NOMO-1 treated with dmso at 0.1 percent for 144 hours (cell line): ENCODE measurements around the gene PXMP2.

Experiments
- DNase-seq: peaks from one replicate; lab custom pipeline; 2025; ENCODE audit not compliant: unreplicated experiment; lab: John Stamatoyannopoulos, UW

The PXMP2 gene

DNA sequence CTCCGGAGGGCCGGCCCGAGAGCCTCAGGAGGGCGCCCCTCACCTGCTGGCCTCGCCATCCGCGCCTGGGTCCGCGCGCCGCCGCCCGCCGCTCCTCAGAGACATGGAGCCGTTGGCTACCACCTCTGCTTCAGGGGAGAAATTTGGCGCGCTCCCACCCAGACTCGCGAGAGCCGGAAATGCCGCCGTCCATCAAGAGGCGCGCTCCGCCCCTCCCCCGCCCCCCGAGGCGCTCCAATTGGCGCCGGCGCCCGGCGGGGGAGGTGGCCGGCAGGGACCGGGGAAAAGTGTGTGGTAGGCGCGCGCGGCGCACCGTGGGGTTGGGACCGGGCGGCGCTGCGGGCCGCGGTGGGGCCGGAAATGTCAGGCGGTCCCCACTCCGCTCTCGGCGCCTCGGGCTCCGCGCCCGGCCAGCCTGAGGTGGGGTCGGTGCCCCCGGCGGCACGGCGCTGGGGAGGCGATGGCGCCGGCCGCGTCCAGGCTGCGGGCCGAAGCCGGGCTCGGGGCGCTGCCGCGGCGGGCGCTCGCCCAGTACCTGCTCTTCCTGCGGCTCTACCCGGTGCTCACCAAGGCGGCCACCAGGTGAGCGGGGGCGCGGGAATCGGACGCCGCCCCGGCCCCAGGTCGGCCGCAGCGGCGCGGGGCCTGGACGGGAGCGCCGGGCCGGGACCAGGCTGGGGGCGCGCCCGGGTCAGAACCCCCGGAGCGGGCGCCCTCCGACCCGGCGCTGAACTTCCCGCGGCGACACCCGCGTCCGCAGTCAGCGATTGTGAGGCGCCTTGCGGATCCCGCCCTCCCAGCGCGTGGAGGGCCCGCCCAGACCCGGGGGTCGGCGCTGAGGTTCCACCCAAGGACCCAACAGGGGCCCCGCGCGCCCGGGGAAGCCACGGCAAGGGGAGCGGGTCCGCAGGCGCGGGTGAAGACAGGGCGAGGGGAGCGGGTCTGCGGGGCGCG is at the start of gene PXMP2, which contains the start of gene POLE:
Gene PXMP2 (plus strand): TSS at position 377 of the 954 bp plus-strand sequence. CDS start 84 bp downstream, at position 461.
Gene POLE (minus strand): TSS at position 132 of the 954 bp plus-strand sequence. CDS start 27 bp downstream, at position 105.
- DNase-seq, result peak; percentile 91

GRCh38 chr12:132637811-132638210 is 49.6 kb upstream of the PXMP2 start:
- DNase-seq, result no peak

DNA sequence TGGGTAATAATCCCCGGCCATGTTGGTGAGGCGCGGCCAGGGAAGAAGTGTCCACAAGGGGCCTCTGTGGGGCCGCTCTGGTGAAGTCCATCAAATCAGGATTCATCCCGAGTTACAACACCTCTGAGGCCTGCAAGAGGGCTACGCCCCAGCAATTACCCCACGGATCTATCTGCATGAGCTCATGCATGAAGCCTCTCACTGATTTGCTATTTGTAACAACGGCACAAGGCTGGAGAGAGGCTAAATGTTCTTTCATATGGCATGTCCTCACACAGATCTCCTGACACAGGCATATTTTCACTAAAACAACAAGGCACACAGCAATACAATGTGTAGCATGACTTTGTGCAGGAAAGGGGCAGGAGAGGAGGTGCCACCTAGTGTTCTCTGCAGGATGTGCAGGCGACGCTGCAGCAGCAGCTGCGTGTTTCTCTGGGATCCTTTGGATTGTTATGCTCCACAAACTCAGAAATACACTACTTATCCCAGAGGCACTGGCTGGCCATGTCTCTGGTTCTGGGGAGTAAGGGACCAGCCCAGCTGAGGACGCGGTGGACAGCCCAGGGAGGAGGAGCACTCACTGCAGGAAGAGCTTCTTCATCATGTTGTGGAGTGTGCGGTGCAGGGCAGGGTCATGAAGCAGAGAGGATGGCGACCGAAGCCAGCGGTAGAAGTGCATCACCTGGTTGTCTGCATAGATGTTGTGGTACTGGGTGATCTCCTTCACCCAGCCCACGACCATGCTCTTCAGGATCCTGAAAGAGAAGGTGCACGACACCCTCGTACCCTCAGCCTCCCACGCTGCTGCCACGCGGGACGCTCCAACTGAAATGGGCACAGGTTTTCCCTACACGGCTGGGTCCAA is 48.6 kb upstream of the PXMP2 start:
- DNase-seq, result peak; percentile 55

GRCh38 chr12:132639956-132640520 is 47.3 kb upstream of the PXMP2 start:
- DNase-seq, result no peak

DNA sequence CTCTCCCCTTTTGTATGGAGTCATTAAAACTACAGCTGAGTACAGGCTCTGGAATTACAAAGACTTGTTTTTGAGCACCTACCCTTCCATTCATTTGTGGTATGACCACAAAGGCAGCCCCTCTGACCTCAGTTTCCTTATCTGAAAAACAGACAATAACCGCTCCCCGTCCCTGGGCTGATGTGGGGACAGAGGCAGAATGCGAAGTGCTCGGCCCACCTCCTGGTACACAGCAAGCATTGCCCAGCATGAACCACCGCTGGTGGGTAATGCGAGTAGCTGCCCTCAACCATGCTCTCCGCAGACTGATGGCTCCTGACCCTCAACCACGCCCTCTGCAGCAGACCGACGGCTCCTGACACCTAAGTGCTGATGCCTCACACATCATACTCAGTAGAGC is 46.5 kb upstream of the PXMP2 start:
- DNase-seq, result no peak

DNA sequence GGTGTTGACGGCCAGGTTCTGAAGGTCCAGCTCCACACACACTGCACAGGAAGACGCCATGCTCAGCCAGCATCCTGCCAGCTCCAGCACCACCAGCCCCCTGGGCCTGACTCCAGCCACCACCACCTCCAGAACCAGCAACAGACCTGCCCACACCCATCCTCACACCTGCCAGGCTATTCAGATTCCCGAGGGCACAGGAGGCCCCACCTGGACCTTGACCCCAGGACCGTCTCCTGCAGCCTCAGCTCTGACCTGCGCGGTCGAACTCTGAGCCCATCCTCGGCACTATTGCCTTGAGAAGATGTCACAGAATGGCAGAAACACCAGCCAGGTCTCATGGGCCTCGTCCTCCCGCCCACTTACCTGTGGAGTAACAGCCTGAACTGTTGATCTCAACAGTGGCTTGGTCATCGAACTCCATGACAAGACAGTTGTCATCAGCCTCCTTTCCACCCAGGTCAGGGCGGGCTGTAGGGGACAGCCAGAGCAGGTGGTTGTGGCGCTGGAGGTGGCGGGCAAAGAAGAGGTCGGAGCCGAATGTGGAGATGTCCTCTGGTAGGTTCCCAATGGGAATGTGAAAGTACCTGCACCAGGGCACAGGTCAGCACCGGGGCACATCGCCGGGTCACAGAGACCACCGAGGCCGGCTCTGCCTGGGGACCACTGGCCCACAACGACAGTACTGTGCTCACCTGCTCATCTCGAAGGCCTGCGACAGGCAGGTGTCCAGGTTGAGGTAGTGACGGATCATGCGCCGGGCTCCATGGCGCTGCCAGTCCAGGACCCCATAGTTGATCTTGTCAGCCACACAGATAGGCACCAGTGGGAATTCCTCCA is 45.4 kb upstream of the PXMP2 start:
- no peak for DNase-seq

DNA sequence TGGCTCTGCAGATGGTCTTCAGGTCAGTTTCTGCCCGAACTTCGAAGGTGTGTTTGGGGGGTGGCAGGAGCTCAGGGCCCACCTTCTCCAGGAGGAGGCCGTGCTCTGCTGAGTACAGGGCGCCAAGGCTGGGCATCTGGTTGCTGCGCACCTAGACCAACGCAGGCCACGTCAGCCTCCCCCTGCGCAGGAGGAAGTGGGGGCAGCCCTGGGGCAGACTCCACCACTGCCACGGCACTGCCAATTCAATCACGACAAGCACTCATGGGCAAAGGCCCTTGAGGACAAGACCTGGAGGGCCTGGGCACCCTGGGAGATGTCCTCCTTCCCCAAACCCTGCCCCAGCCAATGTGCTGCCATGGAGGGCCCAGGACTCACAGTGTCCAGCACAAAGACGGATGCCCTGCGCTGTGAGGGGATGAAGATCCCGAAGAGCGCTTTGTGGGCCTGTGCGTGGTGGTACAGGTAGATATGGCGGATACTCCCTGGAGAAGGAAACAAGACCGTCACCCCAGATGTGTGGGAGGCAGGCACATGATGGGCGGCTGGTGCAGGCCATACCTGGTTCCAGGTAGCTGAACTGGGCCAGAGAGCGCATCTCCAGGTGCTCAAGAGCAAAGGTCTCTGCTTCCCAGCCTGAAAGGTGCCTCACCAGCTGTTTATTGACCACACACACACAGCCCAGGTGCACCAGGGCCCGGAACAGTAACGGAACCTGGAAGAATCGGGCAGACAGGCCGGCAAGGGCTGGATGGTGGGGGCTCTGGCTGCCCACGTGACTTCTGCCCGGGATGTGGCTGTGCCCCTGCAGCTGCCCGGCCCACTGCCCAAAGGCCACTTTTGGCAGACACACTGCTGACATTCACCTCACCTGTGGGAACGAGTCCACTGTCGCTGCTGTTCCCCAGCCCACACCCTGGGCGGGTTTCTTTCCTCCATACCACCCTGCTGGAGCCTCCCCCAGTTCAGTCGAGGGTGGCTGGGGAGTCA is 44.2 kb upstream of the PXMP2 start:
- DNase-seq, result no peak

DNA sequence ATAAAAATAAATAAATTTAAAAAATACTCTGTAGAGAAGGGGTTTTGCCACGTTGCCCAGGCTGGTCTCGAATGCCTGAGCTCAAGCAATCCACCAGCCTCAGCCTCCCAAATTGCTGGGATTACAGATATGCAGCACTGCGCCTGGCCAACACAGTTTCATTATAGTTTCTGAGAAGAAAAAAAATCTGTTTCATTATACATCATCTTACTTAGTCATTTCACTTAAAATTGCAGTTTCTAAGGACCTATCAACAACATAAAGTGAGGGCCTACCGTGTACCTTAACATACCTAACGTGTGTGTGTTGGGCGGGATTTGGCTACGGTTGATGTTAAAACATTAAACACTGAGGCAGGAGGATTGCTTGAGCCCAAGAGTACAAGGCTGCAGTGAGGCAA is 40.5 kb upstream of the PXMP2 start:
- no peak for DNase-seq

DNA sequence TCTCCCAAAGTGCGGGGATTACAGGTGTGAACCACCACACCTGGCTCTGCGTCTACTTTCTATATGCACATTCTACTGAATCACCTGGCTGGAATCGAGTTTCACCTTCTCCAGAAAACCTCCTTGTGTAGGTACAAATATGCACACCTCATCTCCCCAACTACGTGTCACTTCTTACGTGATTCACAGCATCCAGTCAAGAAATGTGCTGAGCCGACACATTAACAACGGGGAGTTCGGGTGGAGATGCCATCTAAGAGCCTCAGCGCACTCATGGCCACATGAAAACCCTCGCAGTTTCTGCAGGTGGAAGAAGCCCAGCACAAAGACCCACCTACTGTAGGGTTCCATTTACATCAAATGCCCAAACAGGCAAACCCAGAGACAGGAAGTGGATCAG is 39.5 kb upstream of the PXMP2 start:
- no peak for DNase-seq

GRCh38 chr12:132648616-132649225 is 38.7 kb upstream of the PXMP2 start:
- DNase-seq, result no peak

DNA sequence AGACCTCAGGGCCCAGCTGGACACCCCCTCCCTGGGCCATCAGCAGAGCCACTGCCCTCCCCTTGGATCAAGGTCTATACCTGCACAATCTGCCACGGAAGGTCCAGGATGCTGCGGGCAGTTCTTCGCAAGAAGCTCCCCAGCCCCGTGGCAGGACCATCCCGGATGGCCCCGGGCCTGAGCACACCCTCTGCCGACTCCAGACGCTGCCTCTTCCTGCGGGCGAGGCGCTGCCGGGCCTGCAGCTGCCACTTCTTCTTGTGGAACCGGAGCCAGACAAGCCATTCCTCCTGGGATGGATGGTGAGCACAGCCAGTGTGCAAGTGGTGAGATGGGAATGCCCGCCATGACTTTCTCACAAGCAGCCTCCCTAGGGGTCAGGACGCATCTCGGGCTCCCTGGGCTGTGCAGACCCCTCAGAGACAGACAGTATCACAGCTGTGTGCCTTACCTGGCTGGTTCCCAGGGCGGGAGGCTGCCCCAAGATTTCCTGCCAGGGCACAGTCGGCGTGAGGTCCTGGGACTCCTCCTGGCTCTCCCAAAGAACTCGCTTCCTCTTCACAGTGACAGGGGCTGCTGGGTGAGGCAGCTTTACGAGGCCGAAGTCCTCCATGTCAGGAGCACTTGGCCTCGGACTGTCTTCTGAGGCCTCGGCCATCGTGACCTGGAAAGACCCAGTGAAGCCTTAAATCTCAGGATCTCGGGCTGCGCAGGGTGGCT is 38.0 kb upstream of the PXMP2 start:
- no peak for DNase-seq

DNA sequence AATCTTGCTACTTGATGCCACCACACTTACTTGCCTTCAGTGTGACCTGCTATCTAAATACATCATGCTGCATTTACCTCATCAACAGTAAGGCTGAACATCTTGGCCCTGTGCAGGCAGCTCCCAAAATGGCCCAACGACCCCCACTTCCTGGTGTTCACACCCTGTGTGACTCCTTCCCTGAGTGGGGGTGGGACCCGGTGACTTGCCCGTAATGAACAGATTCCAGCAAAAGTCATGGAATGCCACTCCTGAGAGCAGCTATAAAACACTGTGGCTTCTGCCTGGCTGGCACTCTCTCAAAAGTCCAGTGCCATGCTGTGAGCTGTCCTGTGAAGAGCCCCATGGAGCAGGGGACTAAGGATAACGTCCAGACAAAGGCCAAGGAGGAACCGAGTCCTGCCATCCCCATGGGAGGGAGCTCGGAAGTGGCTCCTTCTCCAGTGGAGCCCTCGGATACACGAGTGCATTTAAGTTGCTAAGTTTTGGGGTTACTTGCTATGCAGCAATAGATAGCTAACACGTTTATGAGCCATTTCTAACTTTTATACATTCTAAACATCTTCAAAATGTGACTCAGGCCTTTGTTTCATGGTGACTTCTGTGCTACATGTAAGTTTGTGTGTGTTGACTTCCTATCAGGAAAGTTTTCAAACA is 35.8 kb upstream of the PXMP2 start:
- DNase-seq, result peak; percentile 33

GRCh38 chr12:132653567-132654290 is 33.7 kb upstream of the PXMP2 start:
- DNase-seq, result no peak

GRCh38 chr12:132657004-132657727 is 30.2 kb upstream of the PXMP2 start:
- DNase-seq, result no peak

DNA sequence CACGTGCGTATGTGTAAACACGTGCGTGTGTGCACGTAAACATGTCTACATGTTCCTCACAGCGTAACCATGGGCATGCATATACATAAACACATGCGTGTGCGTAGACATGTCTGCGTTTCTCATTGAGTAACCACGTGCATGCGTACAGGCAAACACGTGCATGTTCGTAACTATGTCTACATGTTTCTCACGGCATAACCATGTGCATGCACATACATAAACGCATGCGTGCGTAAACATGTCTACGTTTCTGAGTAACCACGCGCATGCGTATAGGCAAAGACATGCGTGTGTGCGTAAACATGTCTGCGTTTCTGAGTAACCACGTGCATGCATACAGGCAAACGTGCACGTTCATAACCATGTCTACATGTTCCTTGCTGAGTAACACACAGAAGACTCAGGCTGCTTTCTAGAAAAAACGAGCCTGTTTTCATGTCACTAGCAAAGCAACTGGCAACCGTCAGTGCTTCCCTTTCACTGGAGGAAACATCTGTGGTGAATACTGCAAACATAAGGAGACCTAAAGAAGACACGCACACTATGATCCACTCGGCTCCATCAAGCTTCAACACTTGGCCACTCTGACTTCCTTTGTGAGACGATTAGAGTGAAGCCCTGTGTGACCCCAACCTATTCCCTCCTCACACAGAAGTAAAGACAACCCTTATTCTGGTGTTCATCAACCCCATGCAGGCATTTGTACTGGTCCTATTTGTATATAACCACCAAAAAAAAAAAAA is 29.1 kb upstream of the PXMP2 start:
- no peak for DNase-seq

DNA sequence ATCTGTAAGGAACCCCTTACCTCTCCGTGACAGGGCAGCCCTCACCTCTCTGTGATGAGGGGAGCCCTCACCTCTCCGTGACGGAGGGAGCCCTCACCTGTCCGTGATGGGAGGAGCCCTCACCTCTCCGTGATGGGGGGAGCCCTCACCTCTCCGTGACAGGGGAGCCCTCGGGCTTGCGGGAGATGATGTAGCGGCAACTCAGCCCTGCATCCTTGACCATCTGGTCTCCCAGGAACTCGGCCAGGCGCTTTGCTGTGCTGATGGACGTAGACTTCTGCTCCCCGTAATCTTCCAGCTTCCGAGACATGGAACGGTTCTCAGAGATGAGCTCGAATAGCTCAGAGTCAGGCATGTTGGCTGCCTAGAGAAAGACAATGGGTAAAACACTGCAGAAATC is 28.2 kb upstream of the PXMP2 start:
- DNase-seq, result no peak
